ENCODE measurements around the gene PRSS2.
A peak's percentile ranks its signal among the peaks of the same experiment; 100 is the strongest.

Gene PRSS2

DNA sequence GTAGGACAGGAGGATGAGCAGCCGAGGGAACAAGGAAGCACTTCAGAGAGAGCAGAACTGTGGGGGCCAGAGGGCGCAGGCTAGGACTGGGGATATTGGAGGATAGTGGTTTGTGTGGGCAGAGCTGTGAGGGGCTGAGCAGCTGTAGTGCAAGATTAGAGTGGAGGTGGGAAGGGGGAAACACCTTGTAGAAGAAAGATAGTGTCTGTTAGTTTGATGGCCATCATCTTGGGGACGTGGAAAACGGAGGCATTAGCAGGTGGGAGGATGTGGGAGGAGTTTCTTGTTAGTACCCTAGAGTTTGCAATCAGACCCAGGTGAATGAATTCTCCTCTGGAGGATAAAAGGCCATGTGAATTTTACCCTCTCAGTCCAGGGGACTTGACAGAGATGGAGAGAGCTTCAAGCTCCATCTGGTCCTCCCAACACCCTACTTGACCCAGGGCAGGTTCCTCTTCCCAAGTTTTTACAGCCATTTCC, 34.0 kb downstream of the PRSS2 start:
- no peak for DNase-seq

DNA sequence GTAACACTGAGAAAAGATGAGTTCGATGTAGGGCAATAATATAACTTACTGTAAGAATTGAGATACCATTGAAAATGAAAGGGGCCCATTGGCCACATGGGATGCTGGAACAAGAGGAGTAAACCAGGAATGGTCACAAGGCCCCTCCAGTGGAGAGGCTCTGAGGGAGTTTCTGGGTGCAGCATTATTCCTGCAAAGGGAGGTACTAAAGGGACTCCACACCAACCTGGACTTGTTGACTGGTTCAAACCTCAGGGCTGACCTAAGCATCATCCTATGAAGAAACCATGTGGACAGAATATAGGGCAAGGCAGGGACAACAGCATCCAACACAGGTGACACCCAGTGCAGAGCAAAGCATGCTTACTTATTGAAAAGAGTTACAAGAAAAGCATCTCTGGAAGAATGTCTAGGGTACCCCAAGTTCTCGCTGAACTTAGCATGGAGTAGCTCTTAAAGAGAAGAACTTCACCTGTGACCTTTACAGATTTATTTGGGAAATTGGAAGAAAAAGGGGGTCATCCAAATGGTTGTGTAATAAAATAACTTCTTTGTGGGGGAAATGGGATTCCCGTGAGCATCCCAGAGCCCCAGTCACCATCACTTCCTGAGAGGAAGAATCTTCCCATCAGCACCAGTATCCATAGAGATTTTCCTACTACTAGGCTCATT, 34.7 kb downstream of the PRSS2 start:
- no peak for DNase-seq

DNA sequence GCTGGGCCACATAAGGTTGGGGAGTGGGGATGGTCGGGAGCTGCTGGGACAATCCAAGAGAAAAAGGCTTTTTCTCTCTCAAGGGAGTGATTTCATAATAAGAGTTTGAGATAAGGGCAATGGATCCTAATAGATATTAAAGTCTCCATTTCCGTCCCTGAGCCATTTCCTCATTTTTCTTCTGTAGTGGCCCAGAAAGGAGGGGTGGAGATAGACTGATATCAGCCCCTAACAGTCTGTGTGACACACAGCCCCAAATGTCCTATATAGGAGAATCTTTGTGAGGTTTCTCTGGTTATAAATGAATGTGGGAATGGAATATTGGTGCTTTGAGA, 35.2 kb downstream of the PRSS2 start:
- DNase-seq: no peak

DNA sequence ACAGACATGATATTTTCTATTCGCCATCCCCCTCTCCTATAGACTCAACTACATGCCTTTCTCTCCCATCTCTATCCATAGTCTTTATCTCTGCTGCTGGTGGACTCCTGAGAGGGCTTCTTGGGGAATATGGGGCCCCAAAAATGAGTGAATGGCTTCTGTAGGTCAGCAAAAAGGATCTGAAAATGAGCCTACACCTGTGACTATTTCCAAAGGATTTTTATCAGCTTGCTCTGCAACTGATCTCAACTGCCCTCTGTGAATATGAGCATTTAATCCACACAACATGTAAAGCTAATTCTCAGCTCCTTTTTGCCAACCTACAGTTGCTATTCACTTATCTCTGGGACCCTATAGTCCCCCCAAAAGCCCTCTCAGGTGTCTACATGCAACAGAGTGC, 36.2 kb downstream of the PRSS2 start:
- DNase-seq: no peak

DNA sequence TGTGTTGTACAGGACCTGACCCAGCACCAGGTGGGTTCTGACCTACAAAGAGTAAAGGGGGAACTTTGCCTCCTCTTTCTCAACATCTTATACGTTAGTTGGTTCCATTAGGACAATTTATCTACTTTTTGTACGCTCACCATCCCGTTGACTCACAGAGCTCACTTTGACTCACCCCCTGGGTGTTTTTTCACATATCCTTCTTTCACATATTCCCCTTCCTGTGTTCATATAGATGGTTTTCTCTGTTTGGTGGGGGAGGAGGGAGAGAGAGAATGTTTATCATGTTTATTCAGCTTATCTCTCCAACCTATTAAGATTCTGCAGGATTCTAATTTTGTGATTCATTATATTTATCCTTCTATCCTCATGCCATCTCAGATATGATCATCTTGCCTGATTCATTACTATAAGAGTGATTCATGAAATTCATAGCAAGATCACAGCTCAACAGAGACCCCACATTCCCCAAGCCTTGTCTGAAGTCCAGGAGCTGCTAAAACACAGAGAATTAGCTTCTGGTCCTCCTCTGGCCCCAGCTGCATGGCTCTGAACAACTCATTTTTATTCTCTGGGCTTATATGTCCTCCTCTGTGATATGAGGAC, 37.2 kb downstream of the PRSS2 start:
- DNase-seq: peak; percentile 42

DNA sequence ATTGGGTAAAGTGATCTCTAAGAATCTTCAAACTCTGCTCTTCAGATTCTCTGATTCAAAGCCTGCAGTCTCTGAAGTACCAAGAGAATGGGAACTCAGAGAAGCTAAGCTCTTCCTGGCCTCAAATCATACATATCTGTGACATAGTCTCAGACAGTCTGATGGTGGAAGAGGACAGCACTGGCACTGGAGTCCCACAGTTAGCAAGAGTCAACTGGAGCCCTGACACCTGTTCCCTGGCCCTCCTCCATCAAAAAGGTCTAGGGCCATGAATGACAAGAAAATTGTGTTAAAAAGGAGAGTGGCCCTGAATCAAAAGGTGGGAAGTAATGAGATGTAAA, 37.7 kb downstream of the PRSS2 start:
- DNase-seq: no peak

DNA sequence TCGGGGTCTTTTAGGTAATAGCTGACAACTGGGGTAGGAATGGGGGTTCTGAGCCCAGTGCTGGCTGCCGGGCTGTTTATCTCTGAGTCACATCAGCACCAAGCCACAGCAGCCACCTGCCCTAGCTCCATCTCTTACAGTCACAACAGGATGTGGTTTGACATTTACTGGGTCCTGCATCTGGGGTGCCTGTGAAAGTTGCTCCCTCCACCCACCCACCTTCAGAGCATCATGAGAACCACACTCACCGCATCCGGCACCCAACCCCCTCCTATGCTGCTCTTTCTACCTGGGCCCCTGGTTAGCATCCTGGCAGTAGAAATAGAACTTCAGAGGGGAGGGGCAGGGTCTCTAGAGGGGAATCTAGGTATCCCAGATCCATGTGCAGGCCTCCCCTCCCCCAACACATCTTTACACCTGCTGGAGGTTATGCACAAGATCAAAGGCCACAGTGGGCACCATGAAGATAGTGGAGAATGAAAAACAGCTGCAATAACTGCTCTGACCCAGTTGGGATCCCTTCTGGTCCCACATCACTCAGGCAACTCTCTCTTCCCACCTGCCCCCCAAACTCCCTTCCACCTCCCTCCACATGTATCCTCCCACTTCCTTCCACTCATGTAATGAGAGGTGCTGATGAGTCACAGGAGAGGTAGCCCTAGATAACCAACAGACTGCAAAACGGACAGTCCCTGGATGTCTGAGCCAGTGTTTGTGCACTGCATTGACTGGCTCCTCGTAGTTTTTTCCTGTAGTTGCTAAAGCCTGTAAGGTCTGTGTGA, 38.2 kb downstream of the PRSS2 start:
- DNase-seq: peak; percentile 94

DNA sequence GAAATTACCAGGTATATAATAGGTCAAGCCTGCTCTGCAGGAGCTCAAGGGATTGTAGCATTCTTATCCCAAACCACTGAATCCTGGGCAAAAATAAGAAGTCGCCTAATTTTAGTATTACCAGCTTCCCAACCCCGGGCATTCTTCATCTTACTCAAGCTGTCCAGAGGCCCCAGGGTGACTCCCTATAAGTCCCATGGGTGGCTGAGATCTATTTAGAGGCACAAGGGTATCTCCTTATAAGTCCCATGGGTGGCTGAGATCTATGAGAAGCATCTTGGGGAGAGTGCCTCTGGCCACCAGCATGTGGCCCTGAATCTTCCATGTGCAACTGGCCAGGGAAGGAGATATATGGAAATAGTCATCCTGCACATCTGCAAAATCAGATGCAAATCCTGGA, 38.9 kb downstream of the PRSS2 start:
- no peak for DNase-seq

DNA sequence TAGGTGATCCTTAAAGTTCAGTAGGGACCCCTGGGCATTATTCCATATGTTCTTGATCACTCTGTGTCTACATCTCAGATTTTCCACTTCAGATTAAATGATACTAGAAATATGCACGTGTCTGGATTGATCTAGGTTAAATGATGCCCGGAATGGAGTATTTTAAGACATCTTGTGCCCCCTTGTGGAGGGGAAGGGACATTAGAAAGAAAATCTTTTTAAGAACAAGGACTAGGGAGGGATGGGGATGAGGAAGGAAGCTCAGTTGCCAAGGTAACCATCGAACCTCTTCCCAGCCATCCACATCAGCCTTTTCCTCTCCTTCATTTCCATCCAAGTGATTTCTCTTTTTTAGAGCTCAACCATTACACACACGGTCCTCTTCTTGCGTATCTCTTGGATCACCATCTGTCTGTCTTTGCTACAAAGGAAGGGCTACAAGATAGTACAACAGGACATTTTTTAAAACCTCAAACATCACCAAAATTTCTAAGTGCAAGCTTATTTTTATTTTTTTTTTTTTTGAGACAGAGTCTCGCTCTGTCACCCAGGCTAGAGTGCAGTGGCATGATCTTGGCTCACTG, 40.5 kb downstream of the PRSS2 start:
- DNase-seq: peak; percentile 52

DNA sequence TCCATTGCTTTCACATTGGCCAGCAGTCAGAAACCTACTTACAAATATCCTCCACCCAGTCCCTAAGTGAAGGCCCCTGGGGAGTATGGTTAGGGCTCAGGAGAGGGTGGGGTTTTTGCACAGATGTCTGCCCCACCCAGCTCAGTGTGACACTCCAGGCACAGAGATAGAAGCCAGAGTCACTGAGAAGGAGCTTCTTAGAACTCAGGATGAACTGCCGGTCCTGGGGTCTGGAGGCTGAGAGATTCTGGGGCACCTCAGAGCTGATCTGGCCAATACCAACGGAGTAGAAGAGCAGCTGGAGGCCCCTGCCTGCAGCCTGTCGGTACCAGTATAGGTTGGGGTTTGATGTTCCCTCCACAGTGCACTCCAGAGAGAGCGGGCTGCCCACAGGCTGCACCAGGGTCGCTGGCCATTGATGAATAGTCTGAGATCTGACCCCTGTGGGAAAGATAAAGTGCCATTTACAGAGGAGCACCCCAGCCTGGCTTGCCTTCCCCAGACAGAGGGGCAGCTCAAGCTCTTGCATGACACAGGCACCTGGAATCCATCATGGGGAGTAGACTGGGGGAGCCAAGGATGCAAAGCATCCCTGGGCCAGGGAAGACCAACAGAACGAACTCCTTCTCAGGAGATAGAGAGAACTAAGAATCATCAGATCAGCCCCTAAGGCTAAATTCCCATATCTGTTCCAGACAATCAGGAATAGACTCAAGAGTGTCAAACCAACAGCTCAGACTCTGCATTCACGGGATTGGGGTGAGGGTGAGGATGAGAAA, 41.9 kb downstream of the PRSS2 start:
- no peak for DNase-seq

DNA sequence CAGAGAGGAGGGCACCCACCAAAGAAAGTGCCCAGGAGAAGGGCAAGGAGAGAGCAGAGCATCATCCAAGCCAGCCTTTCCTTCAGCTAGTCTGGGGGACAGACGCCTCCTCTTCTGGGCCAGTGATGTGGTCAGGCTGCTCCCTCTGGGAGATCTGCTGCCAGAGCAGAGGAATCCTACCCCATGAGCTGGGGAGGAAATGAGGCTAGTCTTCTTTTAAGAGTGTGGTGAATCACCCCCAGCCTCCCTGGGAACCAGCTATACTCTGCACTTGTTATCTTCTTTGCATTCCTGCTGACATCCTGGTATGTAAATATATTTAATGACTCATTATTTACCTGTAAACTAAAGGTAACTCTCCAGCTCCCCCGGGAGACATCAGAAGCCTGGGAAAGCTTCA, 42.5 kb downstream of the PRSS2 start:
- DNase-seq: no peak

DNA sequence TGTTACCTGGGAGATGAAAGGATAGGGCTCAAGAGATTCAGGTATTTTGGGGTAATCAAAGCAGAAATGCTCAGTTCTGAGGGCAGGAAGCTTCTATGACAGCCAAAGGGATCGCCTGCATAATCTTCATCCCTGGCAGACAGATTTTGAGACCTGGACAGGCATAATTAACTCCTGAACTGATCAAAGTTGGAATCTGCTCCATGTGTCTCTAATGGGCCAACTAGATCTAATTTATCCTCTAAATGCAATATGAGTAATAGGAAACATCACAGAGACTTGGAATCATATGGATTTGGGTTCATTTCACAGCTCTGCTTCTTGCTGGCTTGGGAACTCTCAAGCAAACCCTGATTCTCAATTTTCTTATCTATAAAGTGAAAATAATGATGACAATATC, 42.9 kb downstream of the PRSS2 start:
- no peak for DNase-seq

DNA sequence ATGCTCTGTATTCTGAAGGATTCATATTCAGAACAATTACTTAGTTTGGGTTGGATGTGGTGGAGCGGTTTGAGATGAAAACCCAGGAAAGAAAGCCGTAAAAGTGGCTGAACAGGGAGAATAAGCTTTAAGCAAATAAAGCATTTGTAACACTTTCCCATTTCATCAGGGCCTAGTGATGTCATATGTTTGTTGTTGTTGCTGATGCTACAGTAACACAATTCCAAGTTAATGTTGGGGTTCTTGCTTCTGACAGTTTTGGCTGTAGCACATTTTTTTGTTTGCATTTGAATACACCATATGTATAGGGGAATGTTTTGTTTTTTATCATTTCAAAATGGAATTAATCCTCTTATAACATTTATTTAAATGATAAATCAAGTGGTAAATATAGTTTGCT, 43.7 kb downstream of the PRSS2 start:
- no peak for DNase-seq

DNA sequence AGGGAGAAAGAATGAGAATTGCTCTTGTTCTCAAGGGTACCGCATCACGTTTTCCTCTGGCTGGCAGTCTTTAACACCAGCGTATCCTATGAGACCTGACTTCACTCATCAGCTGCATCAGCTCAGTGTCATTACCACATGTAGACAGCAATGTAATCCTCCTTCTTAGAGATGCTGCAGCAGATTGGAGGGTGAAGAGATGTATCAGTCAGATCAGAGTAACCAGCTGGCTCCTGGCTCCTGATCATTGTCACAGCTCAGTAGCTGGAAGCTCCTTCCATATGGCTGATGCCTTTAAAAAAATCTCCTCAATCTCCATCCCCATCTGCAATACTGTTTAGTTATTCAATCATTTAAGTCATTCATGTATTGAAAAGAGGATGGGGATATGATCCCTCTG, 44.4 kb downstream of the PRSS2 start:
- no peak for DNase-seq

DNA sequence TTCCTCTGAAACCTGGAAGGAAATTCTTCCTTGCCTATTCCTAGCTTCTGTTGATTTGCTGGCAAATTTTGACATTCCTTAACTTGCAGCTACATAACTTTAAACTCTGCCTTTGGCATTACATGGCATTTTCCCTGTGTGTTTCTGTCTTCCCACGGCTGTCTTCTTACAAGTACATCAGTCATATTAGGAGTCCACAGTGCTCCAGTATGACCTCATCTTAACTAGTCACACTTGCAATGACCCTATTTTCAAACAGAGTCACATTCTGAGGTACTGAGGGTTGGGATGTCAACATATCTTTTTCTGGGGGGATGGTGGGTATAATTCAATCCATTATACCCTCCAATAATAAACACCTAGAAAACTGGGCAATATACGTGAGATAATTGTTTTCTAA, 46.7 kb downstream of the PRSS2 start:
- DNase-seq: no peak

DNA sequence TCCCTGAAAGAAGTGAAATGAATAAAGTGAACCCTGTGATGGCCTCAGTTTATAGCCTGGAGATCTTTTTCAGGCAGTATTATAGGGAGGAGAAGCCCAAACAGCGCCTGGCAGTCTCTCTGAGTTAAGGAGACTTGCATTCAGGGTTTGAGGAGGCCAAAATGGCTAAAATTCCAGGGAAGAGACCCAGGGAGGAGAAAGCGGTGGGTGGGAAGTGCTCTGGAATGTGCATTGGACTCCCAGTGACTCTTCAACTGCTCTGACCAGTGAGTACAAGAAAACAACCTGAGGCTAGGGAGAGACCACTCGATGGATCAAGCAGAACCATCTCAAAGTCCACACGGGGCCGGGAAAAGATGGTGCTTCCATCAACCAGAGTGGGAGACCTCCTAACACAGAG, 48.8 kb downstream of the PRSS2 start:
- no peak for DNase-seq

DNA sequence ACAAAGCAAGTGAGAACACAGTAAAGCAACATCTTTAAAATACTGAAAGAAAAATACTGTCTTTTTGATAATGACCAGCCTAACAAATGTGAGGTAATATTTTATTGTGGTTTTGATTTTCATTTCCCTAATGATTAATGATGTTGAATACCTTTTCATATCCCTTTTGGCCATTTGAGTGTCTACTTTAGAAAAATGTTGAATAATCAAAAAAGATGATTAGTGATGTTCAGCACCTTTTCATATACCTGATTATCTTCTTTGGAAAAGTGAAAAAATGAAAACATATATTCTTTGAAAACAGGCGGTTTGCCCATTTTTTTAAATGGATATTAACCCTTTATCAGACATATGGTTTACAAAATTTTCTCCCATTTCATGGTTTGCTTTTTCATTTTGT, 51.9 kb downstream of the PRSS2 start:
- no peak for DNase-seq
